Neuronal stem cell (in vitro differentiated cells): ENCODE measurements around the gene CNTFR.

Experiments
- DNase-seq: peaks from one replicate; pipeline ENCODE4 v3.0.0-alpha.2; 2013; ENCODE audit warnings: low spot score
- H2AFZ ChIP-seq: one replicate; pipeline ENCODE4 v1.6.1; 2013; ENCODE audit warnings: mild to moderate bottlenecking, low read length, inconsistent platforms
- H2AK5ac ChIP-seq: 2 replicates; pipeline ENCODE4 v1.6.1; 2013; ENCODE audit warnings: low read depth, mild to moderate bottlenecking, inconsistent platforms, low read length, moderate library complexity, mixed read lengths
- H2BK120ac ChIP-seq: 2 replicates; pipeline ENCODE4 v1.6.1; 2013; ENCODE audit warnings: low read depth, mild to moderate bottlenecking, inconsistent platforms, low read length, moderate library complexity, mixed read lengths
- H2BK12ac ChIP-seq: one replicate; pipeline ENCODE4 v1.6.1; 2013; ENCODE audit warnings: low read length, inconsistent platforms
- H2BK15ac ChIP-seq: 2 replicates; pipeline ENCODE4 v1.6.1; 2013; ENCODE audit warnings: mild to moderate bottlenecking, low read length, inconsistent platforms, mixed read lengths
- H2BK5ac ChIP-seq: one replicate; pipeline ENCODE4 v1.6.1; 2013; ENCODE audit warnings: inconsistent platforms, mild to moderate bottlenecking, low read length, moderate library complexity
- H3K14ac ChIP-seq: one replicate; pipeline ENCODE4 v1.6.1; 2013; ENCODE audit warnings: low read length, inconsistent platforms
- H3K18ac ChIP-seq: 2 replicates; pipeline ENCODE4 v1.6.1; 2013; ENCODE audit warnings: low read length, inconsistent platforms
- H3K23ac ChIP-seq: 2 replicates; pipeline ENCODE4 v1.6.1; 2013; ENCODE audit warnings: low read depth, mild to moderate bottlenecking, mixed read lengths, low read length, inconsistent platforms; ENCODE audit not compliant: poor library complexity
- H3K27ac ChIP-seq: replicated peaks from 3 replicates; pipeline ENCODE4 v1.5.1; 2013; ENCODE audit warnings: low read length, inconsistent platforms
- H3K27me3 ChIP-seq, 3 experiments: 2 replicates each; pipeline ENCODE4 v1.6.1; 2013; ENCODE audit warnings: low read length in 3 of 3, mild to moderate bottlenecking in 2 of 3, inconsistent platforms in 1 of 3, low read depth in 1 of 3, mixed read lengths in 1 of 3, moderate library complexity in 1 of 3; ENCODE audit not compliant: control insufficient read depth in 3 of 3, insufficient read depth in 3 of 3
- H3K36me3 ChIP-seq, 2 donors: replicated peaks in 1 of 2; 2 replicates each; pipeline ENCODE4 v1.6.1; 2013; ENCODE audit warnings: low read length in 2 of 2; ENCODE audit not compliant: control insufficient read depth in 2 of 2, insufficient read depth in 2 of 2
- H3K4ac ChIP-seq: 2 replicates; pipeline ENCODE4 v1.6.1; 2013; ENCODE audit warnings: inconsistent platforms, mild to moderate bottlenecking, low read length, moderate library complexity
- H3K4me1 ChIP-seq, 2 donors: 1 replicate in 1 of 2; 2 replicates in 1 of 2; pipeline ENCODE4 v1.6.1; 2013; ENCODE audit warnings: low read length in 2 of 2, low read depth in 1 of 2; ENCODE audit not compliant: control insufficient read depth in 2 of 2, insufficient read depth in 1 of 2
- H3K4me2 ChIP-seq: one replicate; pipeline ENCODE4 v1.6.1; 2013; ENCODE audit warnings: mild to moderate bottlenecking, low read length, inconsistent platforms; ENCODE audit not compliant: insufficient read depth, poor library complexity, severe bottlenecking
- H3K4me3 ChIP-seq, 2 donors: 2 replicates each; pipeline ENCODE4 v1.5.1; 2013; ENCODE audit warnings: low read length in 2 of 2, mild to moderate bottlenecking in 2 of 2, inconsistent platforms in 1 of 2, moderate library complexity in 1 of 2
- H3K79me1 ChIP-seq: one replicate; pipeline ENCODE4 v1.6.1; 2013; ENCODE audit warnings: low read depth, mild to moderate bottlenecking, inconsistent platforms, low read length, moderate library complexity
- H3K9ac ChIP-seq: one replicate; pipeline ENCODE4 v1.6.1; 2013; ENCODE audit warnings: mild to moderate bottlenecking, low read depth, low read length, inconsistent platforms; ENCODE audit not compliant: poor library complexity
- H3K9me3 ChIP-seq, 2 donors: replicated peaks in 1 of 2; 2 replicates each; pipeline versions ENCODE3 to v1.6.1; 2013; ENCODE audit warnings: low read length in 2 of 2, mild to moderate bottlenecking in 2 of 2, inconsistent platforms in 1 of 2, low read depth in 1 of 2, mixed read lengths in 1 of 2, moderate library complexity in 1 of 2; ENCODE audit not compliant: control insufficient read depth in 2 of 2, insufficient read depth in 1 of 2
- H4K8ac ChIP-seq: one replicate; pipeline ENCODE4 v1.6.1; 2013; ENCODE audit warnings: low read depth, mild to moderate bottlenecking, inconsistent platforms, low read length, moderate library complexity
- H4K91ac ChIP-seq: one replicate; pipeline ENCODE4 v1.6.1; 2013; ENCODE audit warnings: low read length, low read depth, mild to moderate bottlenecking, inconsistent platforms; ENCODE audit not compliant: poor library complexity
- WGBS, 2 donors: extraction: QIAGEN DNeasy Blood & Tissue Kit; methylation state at CpG; one replicate each; pipeline ENCODE4 v1.1.7; 2013; ENCODE audit warnings: missing lambda C conversion rate in 2 of 2, mixed read lengths in 1 of 2; ENCODE audit not compliant: insufficient read length in 2 of 2, insufficient replicate concordance in 1 of 2; ENCODE audit errors: extremely low coverage in 2 of 2; 5-methylcytosine and 5-hydroxymethylcytosine counted together

CNTFR gene

GRCh38 chr9:34594177-34594576, 4.7 kb upstream of the CNTFR start:
- no peak overlapping the region for H4K91ac ChIP-seq
- H3K4ac ChIP-seq, result no peak overlapping the region
- peaks cover under 1% of the 10 kb centered on the region for H3K79me1 ChIP-seq
- no peak overlapping the region for H2BK120ac ChIP-seq
- no peak overlapping the region for H3K23ac ChIP-seq
- no peak overlapping the region for H3K4me3 ChIP-seq
- no peak overlapping the region for H3K4me2 ChIP-seq
- H3K9me3 ChIP-seq, result no peaks in the 10 kb centered on the region
- H2BK5ac ChIP-seq, result no peak overlapping the region
- H3K4me1 ChIP-seq, result peaks cover 16 to 23% of the 10 kb centered on the region in 2 donors
- H2BK15ac ChIP-seq, result no peak overlapping the region
- H3K36me3 ChIP-seq, result no peaks in the 10 kb centered on the region
- DNase-seq, result no peak
- no peak overlapping the region for H2BK12ac ChIP-seq
- no peak overlapping the region for H3K14ac ChIP-seq
- no peak overlapping the region for H4K8ac ChIP-seq
- H3K18ac ChIP-seq, result no peak overlapping the region
- no peak overlapping the region for H3K9ac ChIP-seq
- peaks cover 4 to 37% (median 29%) of the 10 kb centered on the region in 3 experiments for H3K27me3 ChIP-seq
- H2AFZ ChIP-seq, result no peak overlapping the region
- H2AK5ac ChIP-seq, result no peak overlapping the region
- no peak overlapping the region for H3K27ac ChIP-seq
- WGBS, 2 donors, result no CpG with 5 or more reads among the region's 9 CpGs

- no peak overlapping the region for H2AK5ac ChIP-seq
- H3K14ac ChIP-seq, result no peak overlapping the region
- H2BK120ac ChIP-seq, result no peak overlapping the region
- no peak overlapping the region for H3K4me3 ChIP-seq
- H3K23ac ChIP-seq, result no peak overlapping the region
- H3K9me3 ChIP-seq, result no peaks in the 10 kb centered on the region
- no peak for DNase-seq
- H2BK15ac ChIP-seq, result no peak overlapping the region
- peak overlapping the region; percentile 78 for H2AFZ ChIP-seq
- H3K27ac ChIP-seq, result no peak overlapping the region
- no peak overlapping the region for H3K4ac ChIP-seq
- peaks cover 0 to under 1% of the 10 kb centered on the region in 2 donors for H3K36me3 ChIP-seq
- no peak overlapping the region for H4K91ac ChIP-seq
- H2BK12ac ChIP-seq, result no peak overlapping the region
- no CpG with 5 or more reads among the region's 26 CpGs for WGBS, 2 donors
- peak overlapping the region; percentile 18 for H3K4me2 ChIP-seq
- H2BK5ac ChIP-seq, result no peak overlapping the region
- H4K8ac ChIP-seq, result no peak overlapping the region
- peaks cover 3% of the 10 kb centered on the region for H3K79me1 ChIP-seq
- H3K27me3 ChIP-seq, result peaks cover 4 to 48% (median 29%) of the 10 kb centered on the region in 3 experiments
- H3K18ac ChIP-seq, result peak overlapping the region; percentile 81
- H3K4me1 ChIP-seq, result peaks cover 19 to 27% of the 10 kb centered on the region in 2 donors
- no peak overlapping the region for H3K9ac ChIP-seq
Measured at GRCh38 chr9:34592895-34593601, 3.5 kb upstream of the CNTFR start.

DNA sequence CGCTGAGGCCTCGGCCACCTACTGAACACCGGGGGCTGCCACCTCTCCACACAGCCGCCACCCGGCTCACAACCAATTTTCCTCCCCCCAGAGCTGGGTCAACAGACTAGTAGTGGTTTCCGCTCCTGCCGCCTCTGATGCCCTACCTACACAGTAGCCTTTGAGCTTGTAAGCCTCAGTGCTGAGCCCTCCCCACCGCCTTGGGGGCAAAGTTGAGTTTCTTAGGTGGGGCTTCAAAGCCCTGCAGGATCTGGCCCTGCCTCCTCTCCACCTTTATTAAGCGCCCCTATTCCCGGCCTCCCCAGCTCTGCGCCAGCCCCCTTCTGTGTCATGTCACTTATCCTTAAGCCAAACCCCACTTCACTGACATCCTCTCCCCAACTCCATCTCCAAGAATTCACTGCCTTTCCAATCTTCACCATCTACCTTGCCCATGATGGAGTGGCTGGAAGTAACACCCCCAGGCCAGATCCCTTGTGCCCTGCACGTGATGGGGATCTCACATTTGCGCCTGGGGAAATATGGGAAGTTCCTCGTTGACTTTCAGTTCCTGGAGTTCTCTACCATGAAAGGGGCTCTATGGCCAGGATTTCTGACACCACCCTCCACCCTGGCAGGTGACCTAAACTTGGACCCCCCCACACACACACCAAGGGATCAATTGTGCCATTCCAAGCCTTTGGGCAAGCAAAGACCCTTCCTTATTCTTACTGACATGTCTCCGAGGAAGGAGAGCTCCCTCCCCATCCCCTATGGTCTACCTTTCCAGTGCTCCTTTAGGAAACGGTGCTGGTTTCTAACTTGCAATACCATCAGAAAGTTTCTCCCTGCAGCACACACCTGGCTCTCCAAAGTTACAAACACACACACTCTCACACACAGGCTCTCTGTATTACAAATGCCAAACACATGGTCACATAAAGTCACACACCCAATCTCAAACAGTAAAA, 2.7 kb upstream of the CNTFR start:
- Histone ChIP-seq H3K4ac (no peak overlapping the region), H3K36me3 (peaks cover 0 to 9% of the 10 kb centered on the region in 2 donors), H3K4me3 (no peak overlapping the region), H3K4me2 (no peak overlapping the region), H2BK5ac (no peak overlapping the region), H3K14ac (no peak overlapping the region), H4K91ac (no peak overlapping the region), H2AK5ac (no peak overlapping the region), H4K8ac (no peak overlapping the region), H3K27ac (no peak overlapping the region), H3K23ac (no peak overlapping the region), H3K79me1 (peaks cover 3% of the 10 kb centered on the region), H2BK12ac (no peak overlapping the region), H2AFZ (peak overlapping the region; percentile 55), H3K27me3 (peaks cover 4 to 56% (median 29%) of the 10 kb centered on the region in 3 experiments), H2BK120ac (no peak overlapping the region), H3K18ac (peak overlapping the region; percentile 9), H3K4me1 (peaks cover 23 to 35% of the 10 kb centered on the region in 2 donors), H3K9ac (no peak overlapping the region), H2BK15ac (no peak overlapping the region), H3K9me3 (no peaks in the 10 kb centered on the region)
- no CpG with 5 or more reads among the region's 16 CpGs for WGBS, 2 donors
- no peak for DNase-seq
